SU-DHL-6 (cell line): ENCODE data around the gene PJA1.

Experiments
- H2AFZ ChIP-seq: fragments of 200-600 bp; sonication (generic); 2 replicates; pipeline ENCODE4 v1.6.1; 2014; ENCODE audit warnings: low read depth, mild to moderate bottlenecking, moderate library complexity, mixed read lengths, antibody characterized with exemption, low read length; ENCODE audit not compliant: severe bottlenecking
- H3F3A ChIP-seq: fragments of 200-600 bp; shearing (Covaris generic); 2 replicates; pipeline ENCODE4 v1.6.0; 2016; ENCODE audit warnings: antibody characterized with exemption, mild to moderate bottlenecking; ENCODE audit not compliant: insufficient read depth
- H3K27ac ChIP-seq: fragments of 200-600 bp; sonication (generic); 2 replicates; pipeline ENCODE4 v1.5.1; 2016; ENCODE audit warnings: low read depth, mild to moderate bottlenecking, low read length, moderate library complexity, mixed read lengths
- H3K27me3 ChIP-seq: fragments of 200-600 bp; sonication (generic), shearing (Covaris generic); 2 replicates; pipeline ENCODE4 v1.6.0; 2014; ENCODE audit warnings: mild to moderate bottlenecking, low read length
- H3K36me3 ChIP-seq: fragments of 200-600 bp; sonication (generic); 2 replicates; pipeline ENCODE4 v1.6.1; 2014; ENCODE audit warnings: mild to moderate bottlenecking, low read length, mixed read lengths
- H3K4me2 ChIP-seq: fragments of 300-600, 200-600 bp; shearing (Covaris generic), sonication (generic); 2 replicates; pipeline ENCODE4 v1.6.0; 2014; ENCODE audit warnings: low read length, low read depth, mild to moderate bottlenecking; ENCODE audit not compliant: poor library complexity, severe bottlenecking
- H3K4me3 ChIP-seq: fragments of 200-600 bp; sonication (generic); 2 replicates; pipeline ENCODE4 v1.5.1; 2014; ENCODE audit warnings: antibody characterized with exemption, low read length, mild to moderate bottlenecking, mixed read lengths; ENCODE audit not compliant: insufficient read depth, poor library complexity, severe bottlenecking
- H3K79me2 ChIP-seq: fragments of 200-600 bp; sonication (generic); 2 replicates; pipeline ENCODE4 v1.6.1; 2014; ENCODE audit warnings: mild to moderate bottlenecking, low read length, moderate library complexity; ENCODE audit not compliant: insufficient read depth
- H3K9ac ChIP-seq: fragments of 200-600 bp; sonication (generic); 2 replicates; pipeline ENCODE4 v1.7.0; 2014; ENCODE audit warnings: mild to moderate bottlenecking, low read length
- H3K9me2 ChIP-seq: fragments of 200-600 bp; sonication (generic); replicated peaks from 2 replicates; pipeline ENCODE4 v1.6.1; 2014; ENCODE audit warnings: low read length; ENCODE audit not compliant: insufficient read depth
- H3K9me3 ChIP-seq: fragments of 200-600 bp; sonication (generic); 2 replicates; pipeline ENCODE4 v1.6.1; 2014; ENCODE audit warnings: low read length, mixed read lengths; ENCODE audit not compliant: insufficient read depth
- H4K20me1 ChIP-seq: fragments of 200-600 bp; sonication (generic); 2 replicates; pipeline ENCODE4 v1.6.1; 2014; ENCODE audit warnings: low read depth, mild to moderate bottlenecking, antibody characterized with exemption, low read length, moderate library complexity, mixed read lengths
- EZH2phosphoT487 ChIP-seq: fragments of 200-600 bp; sonication (generic), shearing (Covaris generic); conservative IDR thresholded peaks from 2 replicates; pipeline ENCODE4 v1.6.1; 2018; ENCODE audit warnings: mild to moderate bottlenecking, antibody characterized with exemption, low read length, moderate library complexity, mixed read lengths
- TF ChIP-seq, protein P1 (sequence below): fragments of 200-600 bp; sonication (generic); IDR thresholded peaks from one replicate; pipeline ENCODE4 v1.5.1; 2017; ENCODE audit warnings: antibody characterized with exemption, mild to moderate bottlenecking, low read length, moderate library complexity; ENCODE audit not compliant: insufficient read depth, poor library complexity, severe bottlenecking

Gene PJA1

DNA sequence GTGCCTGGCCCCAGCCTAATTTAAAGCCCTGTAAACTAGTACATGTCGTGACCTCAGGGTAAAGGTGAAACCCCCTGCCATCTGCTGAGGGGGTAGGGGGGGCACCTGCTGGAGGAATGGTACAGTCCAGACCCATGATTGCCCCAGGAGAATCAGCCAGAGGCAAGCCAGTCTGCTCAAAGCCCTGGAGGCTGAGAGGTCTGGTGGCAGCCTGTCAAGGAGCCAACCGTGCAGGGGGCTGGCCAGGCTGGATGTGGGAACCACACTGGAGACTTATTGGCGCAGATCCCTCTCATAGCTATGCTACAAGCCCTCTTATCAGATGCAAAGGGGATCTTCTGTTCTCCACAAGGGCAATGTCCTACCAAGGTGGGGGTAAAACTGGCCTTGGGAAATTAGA is 31.4 kb upstream of the PJA1 start:
- no peak overlapping the region for H3K4me3 ChIP-seq
- no peak overlapping the region for H3K9ac ChIP-seq
- H3K36me3 ChIP-seq: no peaks in the 10 kb centered on the region
- H3K4me2 ChIP-seq: no peak overlapping the region
- H3K9me3 ChIP-seq: no peaks in the 10 kb centered on the region
- TF ChIP-seq, protein P1, sequence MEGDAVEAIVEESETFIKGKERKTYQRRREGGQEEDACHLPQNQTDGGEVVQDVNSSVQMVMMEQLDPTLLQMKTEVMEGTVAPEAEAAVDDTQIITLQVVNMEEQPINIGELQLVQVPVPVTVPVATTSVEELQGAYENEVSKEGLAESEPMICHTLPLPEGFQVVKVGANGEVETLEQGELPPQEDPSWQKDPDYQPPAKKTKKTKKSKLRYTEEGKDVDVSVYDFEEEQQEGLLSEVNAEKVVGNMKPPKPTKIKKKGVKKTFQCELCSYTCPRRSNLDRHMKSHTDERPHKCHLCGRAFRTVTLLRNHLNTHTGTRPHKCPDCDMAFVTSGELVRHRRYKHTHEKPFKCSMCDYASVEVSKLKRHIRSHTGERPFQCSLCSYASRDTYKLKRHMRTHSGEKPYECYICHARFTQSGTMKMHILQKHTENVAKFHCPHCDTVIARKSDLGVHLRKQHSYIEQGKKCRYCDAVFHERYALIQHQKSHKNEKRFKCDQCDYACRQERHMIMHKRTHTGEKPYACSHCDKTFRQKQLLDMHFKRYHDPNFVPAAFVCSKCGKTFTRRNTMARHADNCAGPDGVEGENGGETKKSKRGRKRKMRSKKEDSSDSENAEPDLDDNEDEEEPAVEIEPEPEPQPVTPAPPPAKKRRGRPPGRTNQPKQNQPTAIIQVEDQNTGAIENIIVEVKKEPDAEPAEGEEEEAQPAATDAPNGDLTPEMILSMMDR: no peak
- no peak for TF ChIP-seq EZH2phosphoT487
- no peaks in the 10 kb centered on the region for H3K9me2 ChIP-seq
- H3F3A ChIP-seq: no peaks in the 10 kb centered on the region
- no peak overlapping the region for H2AFZ ChIP-seq
- H4K20me1 ChIP-seq: no peaks in the 10 kb centered on the region
- H3K27me3 ChIP-seq: no peaks in the 10 kb centered on the region
- no peaks in the 10 kb centered on the region for H3K79me2 ChIP-seq
- no peak overlapping the region for H3K27ac ChIP-seq

GRCh38 chrX:69195810-69196209 is 30.6 kb upstream of the PJA1 start:
- Histone ChIP-seq H3K9me3 (no peaks in the 10 kb centered on the region), H3K27ac (no peak overlapping the region), H3K36me3 (no peaks in the 10 kb centered on the region), H4K20me1 (no peaks in the 10 kb centered on the region), H3K79me2 (no peaks in the 10 kb centered on the region), H3K9me2 (no peaks in the 10 kb centered on the region), H2AFZ (no peak overlapping the region), H3K4me3 (no peak overlapping the region), H3K4me2 (no peak overlapping the region), H3F3A (no peaks in the 10 kb centered on the region), H3K9ac (no peak overlapping the region), H3K27me3 (no peaks in the 10 kb centered on the region)
- TF ChIP-seq EZH2phosphoT487: no peak
- TF ChIP-seq, protein P1: no peak

GRCh38 chrX:69195192-69195591 is 29.9 kb upstream of the PJA1 start:
- TF ChIP-seq, protein P1: no peak
- no peaks in the 10 kb centered on the region for H3K36me3 ChIP-seq
- no peaks in the 10 kb centered on the region for H3K9me3 ChIP-seq
- no peaks in the 10 kb centered on the region for H3F3A ChIP-seq
- no peak overlapping the region for H3K27ac ChIP-seq
- no peak overlapping the region for H3K4me3 ChIP-seq
- H3K27me3 ChIP-seq: no peaks in the 10 kb centered on the region
- no peak overlapping the region for H2AFZ ChIP-seq
- no peaks in the 10 kb centered on the region for H3K79me2 ChIP-seq
- no peaks in the 10 kb centered on the region for H3K9me2 ChIP-seq
- H3K4me2 ChIP-seq: no peak overlapping the region
- H4K20me1 ChIP-seq: no peaks in the 10 kb centered on the region
- no peak overlapping the region for H3K9ac ChIP-seq

DNA sequence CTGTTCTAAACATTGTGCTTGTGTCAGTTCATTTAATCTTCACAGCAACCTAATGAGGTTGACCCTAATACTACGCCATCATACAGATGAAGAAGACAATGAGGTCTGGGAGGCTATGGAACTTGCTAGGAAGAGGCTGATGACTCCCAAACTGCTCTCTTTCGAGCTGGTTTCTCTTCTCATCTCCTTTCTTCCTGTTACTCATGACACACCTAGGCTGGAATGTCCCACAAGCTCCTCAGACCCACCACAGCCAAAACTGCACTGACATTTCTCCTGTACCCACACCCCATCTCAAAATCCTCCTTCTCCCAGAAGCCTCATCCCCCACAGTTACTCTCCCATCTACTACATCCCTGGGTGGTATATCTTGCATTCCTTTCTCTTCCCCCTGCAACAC is 27.4 kb upstream of the PJA1 start:
- no peak for TF ChIP-seq EZH2phosphoT487
- TF ChIP-seq, protein P1: no peak
- H4K20me1 ChIP-seq: no peaks in the 10 kb centered on the region
- H2AFZ ChIP-seq: no peak overlapping the region
- no peak overlapping the region for H3K9ac ChIP-seq
- H3K9me3 ChIP-seq: no peaks in the 10 kb centered on the region
- no peak overlapping the region for H3K4me2 ChIP-seq
- no peak overlapping the region for H3K4me3 ChIP-seq
- H3K27ac ChIP-seq: no peak overlapping the region
- no peaks in the 10 kb centered on the region for H3K9me2 ChIP-seq
- H3K79me2 ChIP-seq: no peaks in the 10 kb centered on the region
- H3K27me3 ChIP-seq: no peaks in the 10 kb centered on the region
- no peaks in the 10 kb centered on the region for H3F3A ChIP-seq
- H3K36me3 ChIP-seq: no peaks in the 10 kb centered on the region
